ENCODE measurements around the gene GKAP1.
A peak's percentile ranks its signal among the peaks of the same experiment; 100 is the strongest.
"Not testable (repeated sequence)": the region's sequence is repeated elsewhere in the genome, so short reads cannot be mapped to it uniquely, and the experiment has no call there.

Gene GKAP1

GRCh38 chr9:83817356-83818278 lies at the start of gene GKAP1:
Gene GKAP1, minus strand, starts transcription at chr9:83817769. Its CDS starts 11,252 bp downstream, at chr9:83806517.
- DNase-seq (ENCODE audit: low spot score) = peak; percentile 77

GRCh38 chr9:83849895-83850294 lies 32.3 kb upstream of the GKAP1 start:
- not testable (repeated sequence) for DNase-seq (ENCODE audit: low spot score)

GRCh38 chr9:83837070-83837643 lies 19.6 kb upstream of the GKAP1 start:
- not testable (repeated sequence) for DNase-seq (ENCODE audit: low spot score)

GRCh38 chr9:83830426-83831071 lies 13.0 kb upstream of the GKAP1 start:
- not testable (repeated sequence) for DNase-seq (ENCODE audit: low spot score)

GRCh38 chr9:83824986-83825623 lies 7.5 kb upstream of the GKAP1 start:
- peak; percentile 33 for DNase-seq (ENCODE audit: low spot score)

GRCh38 chr9:83817011-83817355 lies 586 bp downstream of the GKAP1 start:
- DNase-seq (ENCODE audit: low spot score) = not testable (repeated sequence)

GRCh38 chr9:83815120-83815519 lies 2.4 kb downstream of the GKAP1 start:
- not testable (repeated sequence) for DNase-seq (ENCODE audit: low spot score)

- DNase-seq (ENCODE audit: low spot score) = not testable (repeated sequence)
These were observed 8.4 kb downstream of the GKAP1 start for GRCh38 chr9:83809213-83809612.

GRCh38 chr9:83804454-83804853 lies 13.1 kb downstream of the GKAP1 start:
- not testable (repeated sequence) for DNase-seq (ENCODE audit: low spot score)

GRCh38 chr9:83803941-83804340 lies 13.6 kb downstream of the GKAP1 start:
- DNase-seq (ENCODE audit: low spot score) = not testable (repeated sequence)

GRCh38 chr9:83800236-83801033 lies 17.1 kb downstream of the GKAP1 start:
- DNase-seq (ENCODE audit: low spot score) = no peak

- no peak for DNase-seq (ENCODE audit: low spot score)
These were observed 23.5 kb downstream of the GKAP1 start for GRCh38 chr9:83794051-83794450.

GRCh38 chr9:83792746-83793145 lies 24.8 kb downstream of the GKAP1 start:
- DNase-seq (ENCODE audit: low spot score) = no peak

- DNase-seq (ENCODE audit: low spot score) = no peak
These were observed 39.4 kb downstream of the GKAP1 start for GRCh38 chr9:83778164-83778563.

GRCh38 chr9:83775932-83776331 lies 41.6 kb downstream of the GKAP1 start:
- DNase-seq (ENCODE audit: low spot score) = no peak

GRCh38 chr9:83772860-83773259 lies 44.7 kb downstream of the GKAP1 start:
- DNase-seq (ENCODE audit: low spot score) = no peak

GRCh38 chr9:83765376-83765775 lies 52.2 kb downstream of the GKAP1 start:
- DNase-seq (ENCODE audit: low spot score) = no peak

- DNase-seq (ENCODE audit: low spot score) = no peak
These were observed 63.1 kb downstream of the GKAP1 start for GRCh38 chr9:83754383-83754977.

GRCh38 chr9:83749706-83750105 lies 67.9 kb downstream of the GKAP1 start:
- no peak for DNase-seq (ENCODE audit: low spot score)

GRCh38 chr9:83744206-83744605 lies 73.4 kb downstream of the GKAP1 start:
- no peak for DNase-seq (ENCODE audit: low spot score)

GRCh38 chr9:83733739-83734138 lies 83.8 kb downstream of the GKAP1 start:
- DNase-seq (ENCODE audit: low spot score) = no peak

All from AG20443 (cell line).